K562 treated with DMSO at 1 percent for 4 hours (cell line): ENCODE measurements around the gene RNASE2. TPM values are rescaled to one million over a fixed set of nuclear protein-coding genes. Genes with fewer than 3 reads are reported as not detected.

Experiments used
- total RNA-seq: library from RNA; unstranded; fragments of 300-600 nt; gene quantifications from 2 replicates; pipeline ENCODE4 v1.2.3, GENCODE V29; 2022; ENCODE audit not compliant: insufficient read depth

Gene RNASE2
- not detected in 2 replicates for total RNA-seq

GRCh38 chr14:20954736-20955537 lies at the start of gene RNASE2:
Gene RNASE2 (plus strand): TSS chr14:20955487. CDS start chr14:20955772, 285 bp downstream.

GRCh38 chr14:20989787-20990600 lies 34.7 kb downstream of the RNASE2 start, which contains the start of gene METTL17:
Gene METTL17 (plus strand): TSS chr14:20989980. CDS start chr14:20990003, 23 bp downstream.

GRCh38 chr14:20998674-20999366 lies 43.5 kb downstream of the RNASE2 start, which contains the start of gene SLC39A2:
Gene SLC39A2 (plus strand): TSS chr14:20999293. CDS start chr14:20999447, 154 bp downstream.

Other genes with a start within 250 kb of the RNASE2 start
- gene EDDM3A, start 209.6 kb upstream of the RNASE2 start, total RNA-seq, result not detected in 2 replicates
- gene EDDM3B, start 187.1 kb upstream of the RNASE2 start, total RNA-seq, result not detected in 2 replicates
- gene RNASE6, start 174.2 kb upstream of the RNASE2 start, total RNA-seq, result not detected in 2 replicates
- 20.2 and 38.3 TPM in 2 replicates for gene RNASE1, start 152.6 kb upstream of the RNASE2 start, total RNA-seq
- not detected in 2 replicates for gene RNASE3, start 64.1 kb upstream of the RNASE2 start, total RNA-seq
- 65.2 and 77.8 TPM in 2 replicates for gene METTL17, start 34.5 kb downstream of the RNASE2 start, total RNA-seq
- not detected in 2 replicates for gene SLC39A2, start 43.8 kb downstream of the RNASE2 start, total RNA-seq
- gene NDRG2, start 69.6 kb downstream of the RNASE2 start, total RNA-seq, result 81.3 and 141 TPM in 2 replicates
- gene TPPP2, start 74.7 kb downstream of the RNASE2 start, total RNA-seq, result not detected in 2 replicates
- not detected in 2 replicates for gene RNASE13, start 79.3 kb downstream of the RNASE2 start, total RNA-seq
- not detected in 2 replicates for gene RNASE7, start 86.9 kb downstream of the RNASE2 start, total RNA-seq
- not detected in 2 replicates for gene RNASE8, start 102.3 kb downstream of the RNASE2 start, total RNA-seq
- 4.5 and 5.3 TPM in 2 replicates for gene ARHGEF40, start 114.8 kb downstream of the RNASE2 start, total RNA-seq
- 17.2 and 24.1 TPM in 2 replicates for gene ZNF219, start 143.2 kb downstream of the RNASE2 start, total RNA-seq
- gene TMEM253, start 145.6 kb downstream of the RNASE2 start, total RNA-seq, result not detected in 2 replicates
- gene OR5AU1, start 200.6 kb downstream of the RNASE2 start, total RNA-seq, result not detected in 2 replicates